Hepatocyte (in vitro differentiated cells): ENCODE results near the gene KY. TPM values are rescaled to one million over a fixed set of nuclear protein-coding genes. Genes with fewer than 3 reads are reported as not detected.

Experiments
- DNase-seq: peaks from one replicate; pipeline ENCODE4 v3.0.0-alpha.2; 2016; ENCODE audit warnings: low spot score
- H2AFZ ChIP-seq: fragments of 200-600 bp; sonication (generic); 2 replicates; pipeline ENCODE4 v1.6.0; 2016; ENCODE audit warnings: antibody characterized with exemption, mild to moderate bottlenecking
- H3K27ac ChIP-seq: fragments of 200-600 bp; sonication (generic); 2 replicates; pipeline ENCODE4 v1.5.1; 2016; ENCODE audit warnings: mild to moderate bottlenecking
- H3K27me3 ChIP-seq: fragments of 200-600 bp; sonication (generic); 2 replicates; pipeline ENCODE4 v1.6.1; 2016
- H3K36me3 ChIP-seq: fragments of 200-600 bp; sonication (generic); replicated peaks from 2 replicates; pipeline ENCODE4 v1.5.1; 2016; ENCODE audit warnings: low read depth; ENCODE audit not compliant: insufficient read depth
- H3K4me1 ChIP-seq: fragments of 200-600 bp; sonication (generic); 2 replicates; pipeline ENCODE4 v1.5.1; 2016; ENCODE audit warnings: mild to moderate bottlenecking, moderate library complexity; ENCODE audit not compliant: insufficient read depth
- H3K4me2 ChIP-seq: fragments of 200-600 bp; sonication (generic); 2 replicates; pipeline ENCODE4 v1.6.0; 2016
- H3K4me3 ChIP-seq: fragments of 200-600 bp; sonication (generic); 2 replicates; pipeline ENCODE4 v1.5.1; 2016; ENCODE audit warnings: mild to moderate bottlenecking
- H3K79me2 ChIP-seq: fragments of 200-600 bp; sonication (generic); 2 replicates; pipeline ENCODE4 v1.6.0; 2017; ENCODE audit warnings: mild to moderate bottlenecking
- H3K9me2 ChIP-seq: fragments of 200-600 bp; sonication (generic); replicated peaks from 2 replicates; pipeline ENCODE4 v1.6.0; 2017; ENCODE audit warnings: mild to moderate bottlenecking; ENCODE audit not compliant: insufficient read depth
- H3K9me3 ChIP-seq: fragments of 200-600 bp; sonication (generic); 2 replicates; pipeline ENCODE4 v1.5.1; 2016; ENCODE audit warnings: low read depth, mild to moderate bottlenecking
- H4K20me1 ChIP-seq: fragments of 200-600 bp; sonication (generic); 2 replicates; pipeline ENCODE4 v1.6.0; 2016; ENCODE audit warnings: mild to moderate bottlenecking; ENCODE audit not compliant: insufficient read depth, poor library complexity, severe bottlenecking
- EZH2 ChIP-seq: fragments of 200-600 bp; sonication (generic); IDR thresholded peaks from 2 replicates; pipeline ENCODE4 v1.6.1; 2016; ENCODE audit warnings: antibody characterized with exemption, mild to moderate bottlenecking, borderline replicate concordance
- EZH2phosphoT487 ChIP-seq: fragments of 200-600 bp; sonication (generic); IDR thresholded peaks from one replicate; pipeline ENCODE4 v1.6.1; 2018; ENCODE audit warnings: antibody characterized with exemption, mild to moderate bottlenecking, low read depth, moderate library complexity; ENCODE audit not compliant: unreplicated experiment, severe bottlenecking
- WGBS: methylation state at CpG from one replicate; pipeline ENCODE4 v1.1.6; 2016; ENCODE audit warnings: low lambda C conversion rate; ENCODE audit errors: missing lambda C conversion rate; 5-methylcytosine and 5-hydroxymethylcytosine counted together
- polyA plus RNA-seq: library from polyadenylated mRNA; unstranded; fragments of >200 nt; fragmentation: Nextera tagmentation; extraction: Ambion mirVana; gene quantifications from 2 replicates; pipeline ENCODE4 v1.2.1, GENCODE V29; 2016
- total RNA-seq: library from RNA; depleted of rRNA; stranded (reverse); fragments of >200 nt; gene quantifications from 2 replicates; pipeline ENCODE4 v1.2.3, GENCODE V29; 2014
- TF ChIP-seq, protein P1 (sequence below): fragments of 200-600 bp; sonication (generic); IDR thresholded peaks from 2 replicates; pipeline ENCODE4 v1.5.1; 2016; ENCODE audit warnings: antibody characterized with exemption, mild to moderate bottlenecking; ENCODE audit not compliant: poor library complexity

KY gene
- total and polyA plus RNA-seq, 2 experiments from 2014 or later = 0.53 to 1.6 TPM

DNA sequence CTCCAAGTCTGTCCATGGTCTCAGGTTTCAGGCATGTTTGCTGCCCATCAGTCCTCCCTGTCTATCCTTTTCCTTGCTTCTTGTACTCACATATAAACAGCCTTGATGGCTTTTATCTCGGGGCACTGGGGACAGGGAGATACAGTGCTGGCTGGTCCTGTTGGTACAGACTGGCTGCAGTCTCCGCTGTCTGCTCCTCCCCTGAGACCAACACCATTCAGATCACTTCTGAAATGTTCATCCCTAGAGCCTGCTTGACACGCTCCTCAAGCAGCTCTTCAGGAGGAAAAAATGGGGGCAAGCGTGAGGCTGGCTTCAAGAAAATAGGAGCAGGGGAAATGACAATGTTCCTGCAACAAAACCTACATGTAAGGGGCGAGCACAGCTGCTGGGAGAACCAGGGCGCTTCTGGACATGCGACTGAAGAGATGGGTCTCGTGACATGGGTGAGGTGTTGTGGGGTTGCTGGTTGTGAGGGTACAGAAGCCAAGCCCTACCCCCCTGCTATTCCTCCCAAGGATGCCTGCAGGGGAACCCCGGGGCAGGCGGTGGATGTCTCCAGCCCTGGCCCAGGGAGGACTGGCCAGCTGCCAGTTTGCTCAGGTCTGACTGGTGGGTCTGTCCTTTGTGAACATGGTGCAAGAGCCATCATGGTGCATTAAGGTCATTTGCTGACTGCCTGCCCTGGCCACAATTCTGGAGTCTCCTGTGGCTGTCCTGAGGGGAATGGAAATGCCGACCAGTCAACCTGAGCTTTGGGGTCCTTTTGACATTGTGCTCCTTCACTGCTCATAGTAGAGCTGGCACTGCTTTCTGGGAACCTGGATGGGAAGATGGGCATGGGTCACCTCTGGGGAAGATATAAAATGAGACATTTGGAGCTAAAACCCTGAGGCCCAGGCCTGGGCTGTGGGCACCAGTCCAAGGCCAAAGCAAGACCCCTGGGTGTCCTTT lies 40.1 kb downstream of the KY start:
- Histone ChIP-seq H3K4me2 (no peak overlapping the region), H3K36me3 (no peaks in the 10 kb centered on the region), H3K4me1 (no peaks in the 10 kb centered on the region), H3K9me3 (no peaks in the 10 kb centered on the region), H2AFZ (no peak overlapping the region), H3K27ac (no peak overlapping the region), H3K4me3 (no peak overlapping the region), H3K9me2 (no peaks in the 10 kb centered on the region), H3K27me3 (no peaks in the 10 kb centered on the region), H4K20me1 (no peaks in the 10 kb centered on the region), H3K79me2 (no peaks in the 10 kb centered on the region)
- DNase-seq = no peak
- TF ChIP-seq EZH2phosphoT487 (no peak), EZH2 (no peak)
- TF ChIP-seq, protein P1, sequence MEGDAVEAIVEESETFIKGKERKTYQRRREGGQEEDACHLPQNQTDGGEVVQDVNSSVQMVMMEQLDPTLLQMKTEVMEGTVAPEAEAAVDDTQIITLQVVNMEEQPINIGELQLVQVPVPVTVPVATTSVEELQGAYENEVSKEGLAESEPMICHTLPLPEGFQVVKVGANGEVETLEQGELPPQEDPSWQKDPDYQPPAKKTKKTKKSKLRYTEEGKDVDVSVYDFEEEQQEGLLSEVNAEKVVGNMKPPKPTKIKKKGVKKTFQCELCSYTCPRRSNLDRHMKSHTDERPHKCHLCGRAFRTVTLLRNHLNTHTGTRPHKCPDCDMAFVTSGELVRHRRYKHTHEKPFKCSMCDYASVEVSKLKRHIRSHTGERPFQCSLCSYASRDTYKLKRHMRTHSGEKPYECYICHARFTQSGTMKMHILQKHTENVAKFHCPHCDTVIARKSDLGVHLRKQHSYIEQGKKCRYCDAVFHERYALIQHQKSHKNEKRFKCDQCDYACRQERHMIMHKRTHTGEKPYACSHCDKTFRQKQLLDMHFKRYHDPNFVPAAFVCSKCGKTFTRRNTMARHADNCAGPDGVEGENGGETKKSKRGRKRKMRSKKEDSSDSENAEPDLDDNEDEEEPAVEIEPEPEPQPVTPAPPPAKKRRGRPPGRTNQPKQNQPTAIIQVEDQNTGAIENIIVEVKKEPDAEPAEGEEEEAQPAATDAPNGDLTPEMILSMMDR = no peak
- WGBS = 81% methylated on average over 11 of the region's 11 CpGs

- DNase-seq = no peak
These were observed 40.9 kb downstream of the KY start for GRCh38 chr3:134609821-134610431.

DNA sequence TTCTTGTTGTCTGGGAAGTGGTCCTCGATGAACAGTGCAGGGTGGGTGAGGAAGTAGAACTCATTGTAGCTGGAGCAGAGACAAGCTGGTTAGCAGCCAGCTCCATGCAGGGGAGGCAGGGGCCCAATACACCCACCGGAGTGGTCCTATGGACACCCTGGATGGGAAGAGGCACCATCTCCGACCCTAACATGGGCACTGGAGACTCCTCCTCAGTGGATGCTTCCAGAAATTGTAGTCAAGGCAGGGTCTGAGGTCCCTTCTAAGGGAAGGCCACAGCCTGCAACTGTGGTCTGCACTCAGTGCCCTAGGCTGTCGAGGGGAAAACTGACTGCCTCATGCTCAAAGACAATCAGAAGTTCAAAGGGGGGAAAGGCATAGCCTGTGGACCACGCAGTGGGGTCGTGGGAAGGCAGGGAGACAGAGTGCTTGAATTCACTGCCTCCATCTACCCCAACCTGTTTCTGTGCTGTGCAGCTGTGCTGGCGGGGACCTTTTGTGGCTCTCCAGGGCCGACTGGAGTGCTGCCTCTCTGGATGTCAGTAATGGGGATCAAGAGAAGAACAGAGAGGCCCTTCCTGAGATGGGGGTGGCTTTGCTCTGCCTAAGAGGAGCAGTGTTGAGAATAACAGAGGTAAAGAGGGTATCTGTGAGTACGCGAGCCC lies 41.9 kb downstream of the KY start:
- Histone ChIP-seq H3K4me2 (no peak overlapping the region), H4K20me1 (no peaks in the 10 kb centered on the region), H3K27ac (no peak overlapping the region), H3K27me3 (no peaks in the 10 kb centered on the region), H3K79me2 (no peaks in the 10 kb centered on the region), H3K4me3 (no peak overlapping the region), H3K9me3 (no peaks in the 10 kb centered on the region), H3K9me2 (no peaks in the 10 kb centered on the region), H3K36me3 (no peaks in the 10 kb centered on the region), H3K4me1 (no peaks in the 10 kb centered on the region), H2AFZ (no peak overlapping the region)
- TF ChIP-seq EZH2phosphoT487 = no peak
- no peak for TF ChIP-seq EZH2
- TF ChIP-seq, protein P1 = no peak
- WGBS = 89% methylated on average over 10 of the region's 10 CpGs
- DNase-seq = no peak

More at GRCh38 chr3:134609821-134610431, 40.9 kb downstream of the KY start:
- Histone ChIP-seq H3K36me3 (no peaks in the 10 kb centered on the region), H3K9me3 (no peaks in the 10 kb centered on the region), H3K79me2 (no peaks in the 10 kb centered on the region), H3K4me3 (no peak overlapping the region), H3K4me1 (no peaks in the 10 kb centered on the region), H4K20me1 (no peaks in the 10 kb centered on the region), H3K4me2 (no peak overlapping the region), H3K9me2 (no peaks in the 10 kb centered on the region), H3K27me3 (no peaks in the 10 kb centered on the region), H2AFZ (no peak overlapping the region), H3K27ac (no peak overlapping the region)
- TF ChIP-seq EZH2 = no peak
- TF ChIP-seq EZH2phosphoT487 = no peak
- TF ChIP-seq, protein P1 = no peak
- 72% methylated on average over 10 of the region's 10 CpGs for WGBS
